Glutamatergic neuron (in vitro differentiated cells): ENCODE measurements around the gene NOL6. TPM values are rescaled to one million over a fixed set of nuclear protein-coding genes. Genes with fewer than 3 reads are reported as not detected.

Experiments used
- DNase-seq: peaks from one replicate; pipeline ENCODE4 v3.0.0; 2022
- H3K27ac Mint-ChIP-seq: one replicate; pipeline ENCODE4 v1.8.0; 2020; ENCODE audit warnings: mild to moderate bottlenecking, mixed read lengths, inconsistent platforms; ENCODE audit not compliant: unreplicated experiment
- H3K27me3 Mint-ChIP-seq: one replicate; pipeline ENCODE4 v1.8.0; 2020; ENCODE audit warnings: mild to moderate bottlenecking, moderate library complexity, mixed read lengths, inconsistent platforms; ENCODE audit not compliant: unreplicated experiment
- H3K36me3 Mint-ChIP-seq: one replicate; pipeline ENCODE4 v1.8.0; 2020; ENCODE audit warnings: mild to moderate bottlenecking, mixed read lengths, inconsistent platforms; ENCODE audit not compliant: unreplicated experiment
- H3K4me1 Mint-ChIP-seq: one replicate; pipeline ENCODE4 v1.8.0; 2020; ENCODE audit warnings: mild to moderate bottlenecking, low read depth, mixed read lengths, inconsistent platforms; ENCODE audit not compliant: unreplicated experiment
- H3K4me3 Mint-ChIP-seq: one replicate; pipeline ENCODE4 v1.8.0; 2020; ENCODE audit warnings: mild to moderate bottlenecking, mixed read lengths, inconsistent platforms; ENCODE audit not compliant: unreplicated experiment
- H3K9me3 Mint-ChIP-seq: one replicate; pipeline ENCODE4 v1.8.0; 2020; ENCODE audit warnings: mild to moderate bottlenecking, moderate library complexity, mixed read lengths, inconsistent platforms; ENCODE audit not compliant: unreplicated experiment
- total RNA-seq: library from RNA; stranded (reverse); fragmentation: NEBNext Ultra II Directional; extraction: Animal tissue kit (Norgen Biotek cat#: 25700); gene quantifications from one replicate; pipeline ENCODE4 v1.2.1, GENCODE V29; 2021; ENCODE audit not compliant: unreplicated experiment
- TF ChIP-seq, protein P1 (sequence below): fragments of 200-600 bp; sonication (generic); IDR thresholded peaks from one replicate; pipeline ENCODE4 v1.5.0; 2021; ENCODE audit not compliant: partially characterized antibody, unreplicated experiment

NOL6 gene
- total RNA-seq, 1 donor from 2014 or later: 25.6 TPM

DNA sequence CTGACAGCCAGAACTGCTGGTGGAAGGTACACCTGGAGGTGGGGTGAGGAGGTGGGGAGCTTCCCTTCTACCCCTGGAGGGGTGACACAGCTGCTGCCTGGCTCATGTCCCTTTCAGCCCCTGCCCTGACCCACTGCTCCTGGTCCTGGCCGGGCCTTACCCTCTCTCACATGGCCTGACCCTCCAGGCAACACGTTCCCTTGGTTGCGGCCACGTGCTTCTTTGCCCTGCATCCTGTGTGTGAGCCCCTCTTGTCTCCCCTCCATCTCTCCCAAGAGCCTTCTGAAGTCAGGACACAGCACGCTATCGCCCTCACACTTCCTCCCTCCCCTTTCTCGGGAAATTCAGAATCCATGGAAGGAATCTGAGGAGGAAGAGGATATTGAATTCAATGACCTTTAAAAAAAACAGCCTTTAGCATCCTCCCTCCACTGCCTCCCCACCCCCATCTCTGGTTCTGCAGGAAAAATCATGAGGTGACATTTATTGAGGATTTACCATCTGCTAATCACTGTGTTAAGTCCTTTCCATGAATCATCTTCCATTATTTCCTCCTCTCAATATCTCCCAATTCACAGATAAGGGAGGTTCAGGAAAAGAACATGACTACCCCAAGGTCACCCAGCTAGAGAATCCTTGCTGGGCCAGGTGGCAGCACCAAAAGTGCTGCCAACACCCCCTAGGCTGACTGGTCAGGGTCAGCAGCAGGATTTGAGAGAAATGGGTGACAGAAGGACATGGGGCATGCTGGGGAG is 34.6 kb downstream of the NOL6 start:
- no peak for DNase-seq
- Mint-ChIP-seq H3K4me1 (peaks cover 7% of the 10 kb centered on the region), H3K9me3 (peaks cover 10% of the 10 kb centered on the region), H3K4me3 (no peak overlapping the region), H3K27ac (no peak overlapping the region), H3K36me3 (peaks cover 4% of the 10 kb centered on the region), H3K27me3 (peaks cover 16% of the 10 kb centered on the region)
- TF ChIP-seq, protein P1, sequence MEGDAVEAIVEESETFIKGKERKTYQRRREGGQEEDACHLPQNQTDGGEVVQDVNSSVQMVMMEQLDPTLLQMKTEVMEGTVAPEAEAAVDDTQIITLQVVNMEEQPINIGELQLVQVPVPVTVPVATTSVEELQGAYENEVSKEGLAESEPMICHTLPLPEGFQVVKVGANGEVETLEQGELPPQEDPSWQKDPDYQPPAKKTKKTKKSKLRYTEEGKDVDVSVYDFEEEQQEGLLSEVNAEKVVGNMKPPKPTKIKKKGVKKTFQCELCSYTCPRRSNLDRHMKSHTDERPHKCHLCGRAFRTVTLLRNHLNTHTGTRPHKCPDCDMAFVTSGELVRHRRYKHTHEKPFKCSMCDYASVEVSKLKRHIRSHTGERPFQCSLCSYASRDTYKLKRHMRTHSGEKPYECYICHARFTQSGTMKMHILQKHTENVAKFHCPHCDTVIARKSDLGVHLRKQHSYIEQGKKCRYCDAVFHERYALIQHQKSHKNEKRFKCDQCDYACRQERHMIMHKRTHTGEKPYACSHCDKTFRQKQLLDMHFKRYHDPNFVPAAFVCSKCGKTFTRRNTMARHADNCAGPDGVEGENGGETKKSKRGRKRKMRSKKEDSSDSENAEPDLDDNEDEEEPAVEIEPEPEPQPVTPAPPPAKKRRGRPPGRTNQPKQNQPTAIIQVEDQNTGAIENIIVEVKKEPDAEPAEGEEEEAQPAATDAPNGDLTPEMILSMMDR: no peak

DNA sequence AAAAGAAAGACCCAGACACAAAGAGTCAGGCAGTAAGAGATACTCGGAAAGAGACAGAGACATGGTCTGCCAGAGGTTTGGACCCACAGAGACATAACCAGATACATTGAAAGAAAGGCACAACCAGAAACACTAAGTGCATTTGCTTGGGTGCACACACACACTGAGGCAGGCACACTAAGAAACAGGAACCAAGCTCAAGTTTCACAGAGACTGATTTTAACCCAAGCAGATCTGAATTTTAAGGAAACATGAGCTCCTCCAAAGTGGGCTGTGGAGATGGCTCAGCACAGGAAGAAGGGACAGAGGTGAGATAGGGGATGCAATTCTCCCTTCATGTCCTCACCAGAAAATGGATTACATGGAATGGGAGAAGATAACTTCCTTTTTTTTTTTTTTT is 35.8 kb downstream of the NOL6 start:
- H3K27ac Mint-ChIP-seq: no peak overlapping the region

DNA sequence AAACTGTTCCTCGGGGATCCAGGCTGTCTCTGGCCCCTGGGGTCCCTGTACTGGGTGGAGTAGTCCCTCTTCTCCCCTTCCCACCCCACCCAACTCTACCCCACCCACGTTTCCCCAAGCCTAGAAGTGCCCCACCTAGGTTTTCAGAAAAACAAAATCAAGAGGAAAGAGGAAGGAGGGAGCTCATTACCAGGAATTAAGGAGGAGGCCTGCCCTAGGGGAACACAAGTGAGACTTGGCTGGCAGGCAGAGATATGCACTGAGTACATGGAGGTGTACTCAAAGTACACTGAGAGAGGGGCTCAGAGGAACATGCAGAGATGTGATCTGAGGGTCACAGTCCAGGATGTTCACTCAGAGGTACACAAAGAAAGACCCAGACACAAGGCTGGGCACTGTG is 36.5 kb downstream of the NOL6 start:
- Mint-ChIP-seq H3K4me1 (peaks cover 7% of the 10 kb centered on the region), H3K27me3 (peaks cover 16% of the 10 kb centered on the region), H3K4me3 (no peak overlapping the region), H3K9me3 (peaks cover 10% of the 10 kb centered on the region), H3K27ac (no peak overlapping the region), H3K36me3 (peaks cover 4% of the 10 kb centered on the region)
- no peak for DNase-seq
- TF ChIP-seq, protein P1: no peak

More for the DNA sequence above, 35.8 kb downstream of the NOL6 start:
- Mint-ChIP-seq H3K4me3 (no peak overlapping the region), H3K36me3 (peaks cover 4% of the 10 kb centered on the region), H3K27me3 (peaks cover 16% of the 10 kb centered on the region), H3K4me1 (peaks cover 7% of the 10 kb centered on the region), H3K9me3 (peaks cover 10% of the 10 kb centered on the region)
- no peak for DNase-seq
- TF ChIP-seq, protein P1: no peak

DNA sequence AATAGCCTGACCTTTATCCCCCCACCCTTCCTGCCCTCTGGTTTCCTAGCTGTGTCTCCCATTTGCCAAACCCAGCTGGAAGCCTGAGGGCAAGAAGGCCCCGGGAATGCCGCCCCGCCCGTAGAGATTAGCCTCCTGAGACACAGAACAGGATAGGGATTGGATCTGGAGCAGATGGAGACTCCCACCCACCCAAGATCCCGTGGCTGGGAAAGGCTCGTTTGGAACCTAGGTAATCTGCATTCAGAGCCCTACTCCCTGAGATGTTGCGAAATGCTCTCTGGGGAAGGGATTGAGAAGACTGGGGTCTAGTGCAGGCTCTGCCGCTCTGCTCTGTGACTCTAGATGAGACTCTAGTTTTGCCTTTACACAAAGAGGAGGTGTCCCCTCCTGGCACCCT is 37.3 kb downstream of the NOL6 start:
- Mint-ChIP-seq H3K9me3 (peaks cover 10% of the 10 kb centered on the region), H3K36me3 (peaks cover 4% of the 10 kb centered on the region), H3K4me3 (no peak overlapping the region), H3K27ac (no peak overlapping the region), H3K4me1 (peaks cover 7% of the 10 kb centered on the region), H3K27me3 (peaks cover 16% of the 10 kb centered on the region)
- TF ChIP-seq, protein P1: no peak
- DNase-seq: no peak

DNA sequence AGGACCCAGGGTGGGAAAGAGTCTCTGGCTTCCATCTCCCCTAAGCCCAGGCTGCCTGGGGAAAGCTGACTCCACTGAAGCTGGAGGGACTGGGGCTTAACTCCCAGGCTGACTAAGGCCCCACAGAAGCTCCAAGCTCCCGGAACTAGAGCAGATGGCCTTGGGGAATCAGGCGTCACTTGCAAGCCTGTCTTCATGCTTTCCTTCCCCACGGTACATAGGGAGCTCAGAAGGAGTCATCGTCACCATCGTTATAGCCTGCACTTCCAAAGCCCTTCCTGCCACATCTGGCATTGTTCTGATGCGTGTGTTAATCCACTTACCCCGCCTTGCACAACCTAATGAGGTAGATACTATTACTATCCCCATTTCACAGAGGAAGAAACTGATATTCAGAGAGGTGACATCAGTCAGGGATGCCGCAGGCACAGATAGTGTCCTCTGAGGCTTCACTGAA is 37.9 kb downstream of the NOL6 start:
- Mint-ChIP-seq H3K4me3 (no peak overlapping the region), H3K4me1 (peaks cover 7% of the 10 kb centered on the region), H3K27ac (no peak overlapping the region), H3K9me3 (peaks cover 10% of the 10 kb centered on the region), H3K27me3 (peaks cover 15% of the 10 kb centered on the region), H3K36me3 (peaks cover 4% of the 10 kb centered on the region)
- no peak for DNase-seq
- TF ChIP-seq, protein P1: no peak
